ENCODE results near the gene WDR91. TPM values are rescaled to one million over a fixed set of nuclear protein-coding genes. Genes with fewer than 3 reads are reported as not detected.

The WDR91 gene
- total RNA-seq, 3 donors from 2014 or later (not counting 1 experiment from before 2014, with no cell fraction given) = 28.7 to 42.0 (median 39.2) TPM

DNA sequence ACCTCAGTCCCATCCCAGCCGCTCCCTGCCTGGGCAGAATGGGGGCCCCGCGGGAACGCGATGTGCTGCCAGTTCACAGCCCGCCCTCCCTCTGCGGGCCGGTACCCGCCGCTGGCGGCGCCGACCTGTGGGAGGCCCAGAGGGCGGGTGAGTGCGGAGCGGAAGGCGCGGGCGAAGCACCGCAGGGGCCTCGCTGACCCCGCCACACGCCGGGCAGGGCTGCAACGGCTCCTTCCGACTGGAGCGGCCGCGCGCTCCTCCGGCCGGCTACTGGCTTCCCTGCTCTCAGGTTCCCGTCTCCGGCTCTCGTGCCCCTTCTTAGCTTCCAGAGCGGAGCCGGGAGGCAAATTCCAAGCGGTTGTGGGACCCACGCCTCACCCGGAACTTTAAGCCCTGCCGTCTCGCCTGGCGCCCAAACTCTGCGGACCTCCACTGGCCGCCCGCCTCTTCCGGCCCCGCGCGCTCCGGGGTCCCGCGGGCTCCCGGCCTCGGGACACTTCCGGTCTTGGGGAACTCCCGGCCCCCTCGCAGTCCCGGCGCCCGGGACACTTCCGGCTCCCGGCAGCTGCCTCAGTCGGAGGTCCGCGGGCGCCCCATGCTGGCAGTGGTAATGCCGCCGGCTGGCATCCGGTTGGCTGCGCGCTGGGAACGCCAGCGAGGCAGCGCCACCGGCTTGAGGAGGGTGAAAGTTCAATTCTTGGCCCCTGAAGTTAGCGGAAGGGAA is 40.9 kb downstream of the WDR91 start, which contains the start of gene CYREN:
Gene CYREN, minus strand, starts transcription at position 434 of the 724 bp plus-strand sequence. CDS start 1,785 bp downstream, outside the sequence.
- peaks cover 49% of the 10 kb centered on the region for H3K4me1 ChIP-seq (ENCODE audit: control insufficient read depth, insufficient read depth, low read length)
- WGBS (ENCODE audit: insufficient coverage) = under 1% methylated on average over 77 of the region's 77 CpGs
- Mint-ChIP-seq H3K4me1 (peaks cover 34 to 42% of the 10 kb centered on the region in 2 donors), H3K27ac (peak within 1 kb of the TSS; percentile 96), H3K4me3 (peak within 1 kb of the TSS; percentile 94), H3K36me3 (no peaks in the 10 kb centered on the region), H3K9me3 (no peaks in the 10 kb centered on the region), H3K27me3 (ENCODE audit: low read depth in 2 of 2) (no peaks in the 10 kb centered on the region)
- H3K27me3 ChIP-seq (ENCODE audit: control insufficient read depth, insufficient read depth, low read length) = no peaks in the 10 kb centered on the region
- TF ChIP-seq, protein P1, sequence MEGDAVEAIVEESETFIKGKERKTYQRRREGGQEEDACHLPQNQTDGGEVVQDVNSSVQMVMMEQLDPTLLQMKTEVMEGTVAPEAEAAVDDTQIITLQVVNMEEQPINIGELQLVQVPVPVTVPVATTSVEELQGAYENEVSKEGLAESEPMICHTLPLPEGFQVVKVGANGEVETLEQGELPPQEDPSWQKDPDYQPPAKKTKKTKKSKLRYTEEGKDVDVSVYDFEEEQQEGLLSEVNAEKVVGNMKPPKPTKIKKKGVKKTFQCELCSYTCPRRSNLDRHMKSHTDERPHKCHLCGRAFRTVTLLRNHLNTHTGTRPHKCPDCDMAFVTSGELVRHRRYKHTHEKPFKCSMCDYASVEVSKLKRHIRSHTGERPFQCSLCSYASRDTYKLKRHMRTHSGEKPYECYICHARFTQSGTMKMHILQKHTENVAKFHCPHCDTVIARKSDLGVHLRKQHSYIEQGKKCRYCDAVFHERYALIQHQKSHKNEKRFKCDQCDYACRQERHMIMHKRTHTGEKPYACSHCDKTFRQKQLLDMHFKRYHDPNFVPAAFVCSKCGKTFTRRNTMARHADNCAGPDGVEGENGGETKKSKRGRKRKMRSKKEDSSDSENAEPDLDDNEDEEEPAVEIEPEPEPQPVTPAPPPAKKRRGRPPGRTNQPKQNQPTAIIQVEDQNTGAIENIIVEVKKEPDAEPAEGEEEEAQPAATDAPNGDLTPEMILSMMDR (IDR thresholded peaks at IDR 0.05) = peak; percentile 63
- H3K36me3 ChIP-seq (ENCODE audit: control insufficient read depth, insufficient read depth, low read length) = peaks cover 24% of the 10 kb centered on the region
- DNase-seq (peak; percentile 83 to 94), ATAC-seq (peak; percentile 78 to 90 (median 84))
- intact Hi-C loops (cut with micrococcal nuclease) = loop anchor here (1.0 to 10.0 kb wide), 6 partner anchors 22 to 538 kb away; partner anchors contain the start of genes AGBL3, BPGM, TMEM140 and WDR91
- peak within 1 kb of the TSS; percentile 70 for H3K4me3 ChIP-seq (ENCODE audit: low read length)
- no peaks in the 10 kb centered on the region for H3K9me3 ChIP-seq (ENCODE audit: control insufficient read depth, insufficient read depth, low read length)
- H3K27ac ChIP-seq (ENCODE audit: low read length) = peak within 1 kb of the TSS; percentile 91

DNA sequence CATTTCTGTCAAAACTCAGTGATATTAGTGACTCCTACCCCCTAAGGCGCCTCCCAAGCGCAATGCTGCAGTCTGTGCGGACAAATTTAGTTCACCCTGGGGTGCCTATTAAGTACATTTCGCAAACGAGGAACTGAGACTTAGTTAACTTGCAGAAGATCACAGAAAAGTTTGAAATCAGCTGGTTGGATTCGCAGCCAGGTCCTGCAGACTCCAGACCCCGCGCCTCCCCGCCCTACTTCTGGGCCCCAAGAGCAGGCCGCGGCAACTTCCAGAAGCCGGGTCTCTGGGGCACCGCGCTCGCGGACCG is 41.4 kb downstream of the WDR91 start:
- H3K36me3 ChIP-seq (ENCODE audit: control insufficient read depth, insufficient read depth, low read length) = peaks cover 29% of the 10 kb centered on the region
- TF ChIP-seq, protein P1 (IDR thresholded peaks at IDR 0.05) = no peak
- H3K4me3 ChIP-seq (ENCODE audit: low read length) = peak overlapping the region; percentile 70
- intact Hi-C loops (cut with micrococcal nuclease) = loop anchor here (1.0 to 10.0 kb wide), 6 partner anchors 22 to 538 kb away; partner anchors contain the start of genes AGBL3, BPGM, TMEM140 and WDR91
- WGBS (ENCODE audit: insufficient coverage) = 1% methylated on average over 17 of the region's 17 CpGs
- peak overlapping the region; percentile 94 for H3K4me3 Mint-ChIP-seq
- H3K27me3 ChIP-seq (ENCODE audit: control insufficient read depth, insufficient read depth, low read length) = no peaks in the 10 kb centered on the region
- no peaks in the 10 kb centered on the region for H3K9me3 Mint-ChIP-seq
- peak overlapping the region; percentile 96 for H3K27ac Mint-ChIP-seq
- peak overlapping the region; percentile 91 for H3K27ac ChIP-seq (ENCODE audit: low read length)
- H3K36me3 Mint-ChIP-seq = no peaks in the 10 kb centered on the region
- DNase-seq = no peak
- no peak for ATAC-seq
- no peaks in the 10 kb centered on the region for H3K27me3 Mint-ChIP-seq (ENCODE audit: low read depth in 2 of 2)
- no peaks in the 10 kb centered on the region for H3K9me3 ChIP-seq (ENCODE audit: control insufficient read depth, insufficient read depth, low read length)
- peaks cover 49% of the 10 kb centered on the region for H3K4me1 ChIP-seq (ENCODE audit: control insufficient read depth, insufficient read depth, low read length)
- peaks cover 34 to 42% of the 10 kb centered on the region in 2 donors for H3K4me1 Mint-ChIP-seq

DNA sequence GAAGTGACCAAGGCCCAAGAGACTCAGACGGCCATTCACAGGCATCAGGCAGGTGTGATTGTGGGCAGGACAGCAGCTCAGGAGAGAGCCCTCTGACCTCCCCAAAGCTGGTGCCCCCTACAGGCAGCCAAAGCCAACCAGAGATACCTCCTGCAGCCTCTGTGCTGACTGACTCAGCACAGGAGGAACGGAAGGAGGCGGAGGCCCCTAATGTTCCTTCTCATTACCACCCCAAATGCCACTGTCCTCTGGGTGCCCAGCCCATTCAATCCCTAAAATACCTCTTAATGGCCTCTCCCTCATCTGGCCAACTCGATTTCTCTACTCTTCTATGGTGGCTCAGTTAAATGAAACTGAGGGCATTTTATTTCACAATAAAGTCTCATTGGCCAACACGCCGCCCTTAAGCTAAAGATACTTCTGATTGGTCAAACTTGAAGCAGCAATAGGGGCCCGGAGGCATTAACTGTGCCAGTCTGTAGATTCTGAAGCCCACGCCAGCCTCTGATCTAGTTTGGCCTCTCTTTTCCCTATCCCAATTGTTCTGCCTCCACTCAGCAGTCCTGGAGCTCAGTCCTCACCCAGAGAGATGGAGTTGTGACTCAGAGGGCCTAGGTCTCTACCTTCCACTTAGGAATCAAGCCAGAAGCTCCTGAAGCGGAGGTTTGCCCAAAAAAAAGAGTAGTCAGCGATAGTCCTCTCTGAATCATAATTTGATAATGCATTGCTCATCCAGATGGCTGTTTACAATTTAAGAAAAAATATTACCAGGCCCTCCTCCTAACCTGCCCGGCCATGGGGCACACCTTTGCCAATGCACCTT is 42.0 kb downstream of the WDR91 start:
- peak in 1 of 2 donors; percentile 76 for DNase-seq
- Histone ChIP-seq H3K9me3 (ENCODE audit: control insufficient read depth, insufficient read depth, low read length) (no peaks in the 10 kb centered on the region), H3K4me3 (ENCODE audit: low read length) (peak overlapping the region; percentile 70), H3K4me1 (ENCODE audit: control insufficient read depth, insufficient read depth, low read length) (peaks cover 49% of the 10 kb centered on the region), H3K27me3 (ENCODE audit: control insufficient read depth, insufficient read depth, low read length) (no peaks in the 10 kb centered on the region), H3K27ac (ENCODE audit: low read length) (peak overlapping the region; percentile 91), H3K36me3 (ENCODE audit: control insufficient read depth, insufficient read depth, low read length) (peaks cover 33% of the 10 kb centered on the region)
- H3K9me3 Mint-ChIP-seq = no peaks in the 10 kb centered on the region
- intact Hi-C loops (cut with micrococcal nuclease) = no loop called here
- peak overlapping the region; percentile 94 for H3K4me3 Mint-ChIP-seq
- peak in 2 of 3 donors; percentile 22 to 47 for ATAC-seq
- 50% methylated on average over 10 of the region's 11 CpGs for WGBS (ENCODE audit: insufficient coverage)
- no peaks in the 10 kb centered on the region for H3K36me3 Mint-ChIP-seq
- no peaks in the 10 kb centered on the region for H3K27me3 Mint-ChIP-seq (ENCODE audit: low read depth in 2 of 2)
- TF ChIP-seq, protein P1 (IDR thresholded peaks at IDR 0.05) = peak; percentile 45
- peak overlapping the region; percentile 96 for H3K27ac Mint-ChIP-seq
- H3K4me1 Mint-ChIP-seq = peaks cover 35 to 42% of the 10 kb centered on the region in 2 donors
